ENCODE measurements around the gene HPS1.
A peak's percentile ranks its signal among the peaks of the same experiment; 100 is the strongest.

The HPS1 gene

DNA sequence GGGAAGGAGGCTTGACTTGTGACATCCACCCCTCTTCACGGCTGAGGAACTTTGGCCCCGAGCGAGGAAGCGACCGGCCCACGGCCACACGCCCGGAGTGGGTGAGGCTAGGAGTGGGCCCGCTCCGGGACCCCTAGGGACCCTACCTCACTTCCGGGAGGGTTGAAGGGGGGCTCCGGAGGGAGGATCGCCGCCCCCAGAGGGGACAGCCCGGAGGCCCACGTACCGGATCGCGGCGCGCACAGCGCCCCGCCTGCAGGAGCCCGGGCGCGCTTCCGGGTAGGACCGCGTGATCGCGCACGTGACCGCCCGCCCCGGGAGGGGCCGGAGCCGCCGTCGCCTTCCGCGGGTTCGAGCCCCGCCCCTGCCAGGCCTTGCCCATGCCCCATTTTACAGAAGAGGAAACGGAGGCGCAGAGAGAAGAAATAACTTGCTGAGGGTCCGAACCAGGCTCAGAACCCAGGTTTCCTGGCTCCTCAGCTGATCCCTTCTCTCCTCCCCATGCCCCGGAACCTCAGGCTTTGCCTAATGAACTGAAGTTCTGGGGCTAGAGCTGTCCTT lies at the start of gene HPS1:
Gene HPS1, minus strand, starts transcription at position 275 of the 561 bp plus-strand sequence. CDS start 3,695 bp downstream, outside the sequence.
- peak; percentile 45 to 71 for DNase-seq (ENCODE audit: low read depth in 2 of 2)

DNA sequence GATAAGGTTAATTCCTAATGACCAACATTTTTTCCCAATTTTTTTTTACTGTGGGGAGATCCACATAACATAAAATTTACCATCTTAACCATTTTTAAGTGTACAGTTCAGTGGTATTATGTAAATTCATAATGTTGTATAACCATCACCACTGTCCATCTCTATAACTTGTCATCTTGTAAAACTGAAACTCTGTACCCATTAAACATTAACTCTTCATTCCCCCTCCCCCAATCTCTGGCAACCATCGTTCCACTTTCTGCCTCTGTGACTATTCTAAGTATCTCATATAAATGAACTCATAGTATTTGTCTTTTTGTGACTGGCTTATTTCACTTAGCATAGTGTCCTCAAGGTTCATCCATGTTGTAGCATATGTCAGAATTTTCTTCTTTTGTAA lies 46.0 kb upstream of the HPS1 start:
- no peak for DNase-seq (ENCODE audit: low read depth in 2 of 2)

- no peak for DNase-seq (ENCODE audit: low read depth in 2 of 2)
Observed at GRCh38 chr10:98489561-98490481, 43.1 kb upstream of the HPS1 start.

DNA sequence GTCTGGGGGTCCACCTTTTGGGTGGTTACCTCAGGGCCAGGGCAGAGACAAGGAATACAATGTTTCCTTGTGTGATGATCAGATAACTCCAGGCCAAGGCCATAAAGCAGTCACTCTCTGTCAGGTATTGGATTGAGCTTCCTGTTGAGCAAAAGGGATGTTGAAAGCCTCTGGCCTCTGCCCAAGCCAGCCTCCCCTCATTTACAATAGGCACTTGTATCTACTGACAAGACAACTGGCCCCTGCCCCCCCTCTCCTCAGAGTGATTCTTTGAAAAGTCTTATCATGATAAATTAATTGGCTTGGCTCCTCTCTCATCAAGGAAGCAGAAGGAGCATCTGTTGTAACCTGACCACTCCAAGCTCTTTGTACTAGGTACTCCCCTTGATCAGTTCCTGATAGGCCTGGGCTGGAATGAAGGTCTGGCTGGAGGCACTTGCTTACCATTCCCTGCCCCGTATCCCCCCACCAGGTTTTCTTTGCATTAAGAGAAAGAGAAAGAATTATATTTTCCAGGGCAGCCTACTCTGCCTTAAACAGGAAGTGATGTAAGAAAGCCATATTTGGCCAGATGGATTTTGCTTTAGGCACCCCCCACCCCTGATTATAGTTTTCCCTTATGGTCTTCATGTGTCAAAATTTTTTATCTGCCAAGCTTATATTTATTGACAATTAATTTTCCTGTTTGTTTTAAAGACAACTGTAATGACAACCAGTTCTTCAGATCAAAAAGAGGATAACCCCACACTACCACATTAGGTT lies 42.1 kb upstream of the HPS1 start:
- no peak for DNase-seq (ENCODE audit: low read depth in 2 of 2)

GRCh38 chr10:98487649-98488048 lies 40.9 kb upstream of the HPS1 start:
- DNase-seq (ENCODE audit: low read depth in 2 of 2): no peak

DNA sequence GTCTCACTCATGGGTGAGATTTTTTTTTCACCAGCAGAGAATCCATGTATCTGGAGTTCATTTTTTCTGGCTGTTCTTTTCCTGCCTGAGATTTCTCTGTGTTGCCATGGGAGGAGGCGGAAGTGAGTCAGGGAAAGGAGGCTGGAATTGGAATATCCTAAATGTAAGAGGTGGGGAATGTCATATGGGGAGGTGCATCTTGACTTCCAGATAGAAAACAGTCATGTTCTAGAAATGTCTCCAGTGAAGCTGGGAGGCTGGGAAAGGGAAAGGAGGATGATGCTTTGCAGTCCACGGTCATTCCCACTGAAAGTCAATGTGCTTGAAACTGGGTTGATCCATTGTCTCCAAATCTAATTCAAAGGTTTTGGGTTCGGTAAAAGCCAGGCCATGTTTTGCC lies 39.7 kb upstream of the HPS1 start:
- no peak for DNase-seq (ENCODE audit: low read depth in 2 of 2)

DNA sequence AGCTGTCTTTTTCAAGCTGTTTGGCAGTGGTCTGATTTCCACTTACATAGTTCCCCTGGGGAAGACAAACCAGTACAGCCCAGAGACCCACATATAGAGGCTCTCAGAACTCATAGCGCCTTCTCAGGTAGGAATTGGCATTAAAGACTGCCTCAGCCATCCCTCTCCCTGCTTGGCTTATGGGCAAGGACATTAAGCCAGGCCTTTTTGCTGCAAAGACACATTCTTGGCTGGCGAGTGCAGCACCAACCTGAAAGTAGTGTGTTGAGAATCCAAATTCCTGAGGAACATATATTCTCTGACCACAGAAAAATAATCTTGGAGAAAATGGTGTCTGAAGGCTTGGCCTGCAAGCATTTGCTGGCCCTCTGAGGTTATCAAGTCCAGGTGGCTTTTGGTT lies 39.2 kb upstream of the HPS1 start:
- no peak for DNase-seq (ENCODE audit: low read depth in 2 of 2)

DNA sequence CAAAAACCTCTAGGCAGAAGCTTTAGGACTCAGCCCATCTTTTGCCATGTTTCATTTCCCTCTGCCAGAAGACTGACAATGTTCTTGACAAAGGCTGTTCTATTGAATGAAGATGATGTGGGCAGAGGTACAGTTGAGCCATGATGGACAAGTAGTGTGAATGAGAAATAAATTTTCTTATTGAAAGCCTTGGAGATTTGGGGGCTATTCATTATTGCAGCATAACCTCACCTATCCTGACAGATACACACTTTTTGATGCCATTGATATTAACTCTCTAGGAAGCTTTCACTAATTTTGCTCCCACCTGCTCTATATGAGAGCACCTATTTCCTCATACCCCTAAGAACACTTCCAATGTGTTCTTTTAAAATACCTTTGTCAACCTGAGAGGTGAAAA lies 36.9 kb upstream of the HPS1 start:
- no peak for DNase-seq (ENCODE audit: low read depth in 2 of 2)

GRCh38 chr10:98482096-98482495 lies 35.4 kb upstream of the HPS1 start:
- DNase-seq (ENCODE audit: low read depth in 2 of 2): no peak

DNA sequence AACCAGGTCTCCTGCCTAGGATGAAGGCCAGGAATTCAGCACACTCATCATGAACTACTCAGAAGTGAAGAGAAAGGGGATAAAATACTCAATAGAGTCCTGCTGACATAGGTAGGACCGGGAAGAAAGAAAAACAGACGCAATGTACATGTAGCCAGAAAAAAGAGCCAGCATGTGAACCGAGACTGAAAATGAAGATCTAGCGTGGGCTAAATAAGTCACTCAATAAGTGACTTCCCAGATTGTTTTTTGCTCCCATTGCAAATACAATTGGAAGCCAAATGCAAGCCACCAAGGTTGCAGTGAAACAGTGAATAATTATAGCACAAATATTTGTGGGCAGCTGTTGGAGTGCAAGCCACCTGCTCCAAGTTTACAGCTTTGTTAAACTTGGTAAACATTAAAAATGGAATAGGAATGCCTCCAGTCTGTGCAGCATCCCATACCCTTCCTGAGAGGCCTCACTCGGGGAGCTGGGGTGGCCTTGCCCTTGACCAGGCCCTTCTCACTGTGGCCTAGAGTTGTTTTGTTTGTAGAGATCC lies 34.7 kb upstream of the HPS1 start:
- no peak for DNase-seq (ENCODE audit: low read depth in 2 of 2)

GRCh38 chr10:98478430-98479222 lies 31.9 kb upstream of the HPS1 start:
- DNase-seq (ENCODE audit: low read depth in 2 of 2): no peak

GRCh38 chr10:98477861-98478260 lies 31.1 kb upstream of the HPS1 start:
- DNase-seq (ENCODE audit: low read depth in 2 of 2): no peak

DNA sequence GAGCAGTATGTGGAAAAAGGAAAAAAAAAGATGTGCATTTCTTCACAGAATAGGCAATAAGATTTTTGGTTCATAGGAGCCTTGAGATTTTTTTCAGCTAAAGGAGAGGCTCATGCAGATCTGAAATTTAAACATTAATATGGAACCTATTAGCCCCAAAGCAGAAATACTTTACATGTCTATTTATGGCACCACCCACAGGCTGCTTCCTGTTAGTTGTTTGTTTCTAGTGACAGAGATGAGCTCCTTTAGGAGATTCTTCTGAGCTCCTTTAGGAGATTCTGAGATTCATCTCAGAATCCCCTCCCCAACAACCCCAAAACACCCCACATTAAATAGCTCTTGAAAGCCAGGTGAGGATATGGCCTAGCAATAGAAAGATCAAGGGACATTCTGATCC lies 27.9 kb upstream of the HPS1 start:
- no peak for DNase-seq (ENCODE audit: low read depth in 2 of 2)

- no peak for DNase-seq (ENCODE audit: low read depth in 2 of 2)
Observed at GRCh38 chr10:98472196-98472595, 25.5 kb upstream of the HPS1 start.

GRCh38 chr10:98470850-98471249 lies 24.1 kb upstream of the HPS1 start:
- no peak for DNase-seq (ENCODE audit: low read depth in 2 of 2)

DNA sequence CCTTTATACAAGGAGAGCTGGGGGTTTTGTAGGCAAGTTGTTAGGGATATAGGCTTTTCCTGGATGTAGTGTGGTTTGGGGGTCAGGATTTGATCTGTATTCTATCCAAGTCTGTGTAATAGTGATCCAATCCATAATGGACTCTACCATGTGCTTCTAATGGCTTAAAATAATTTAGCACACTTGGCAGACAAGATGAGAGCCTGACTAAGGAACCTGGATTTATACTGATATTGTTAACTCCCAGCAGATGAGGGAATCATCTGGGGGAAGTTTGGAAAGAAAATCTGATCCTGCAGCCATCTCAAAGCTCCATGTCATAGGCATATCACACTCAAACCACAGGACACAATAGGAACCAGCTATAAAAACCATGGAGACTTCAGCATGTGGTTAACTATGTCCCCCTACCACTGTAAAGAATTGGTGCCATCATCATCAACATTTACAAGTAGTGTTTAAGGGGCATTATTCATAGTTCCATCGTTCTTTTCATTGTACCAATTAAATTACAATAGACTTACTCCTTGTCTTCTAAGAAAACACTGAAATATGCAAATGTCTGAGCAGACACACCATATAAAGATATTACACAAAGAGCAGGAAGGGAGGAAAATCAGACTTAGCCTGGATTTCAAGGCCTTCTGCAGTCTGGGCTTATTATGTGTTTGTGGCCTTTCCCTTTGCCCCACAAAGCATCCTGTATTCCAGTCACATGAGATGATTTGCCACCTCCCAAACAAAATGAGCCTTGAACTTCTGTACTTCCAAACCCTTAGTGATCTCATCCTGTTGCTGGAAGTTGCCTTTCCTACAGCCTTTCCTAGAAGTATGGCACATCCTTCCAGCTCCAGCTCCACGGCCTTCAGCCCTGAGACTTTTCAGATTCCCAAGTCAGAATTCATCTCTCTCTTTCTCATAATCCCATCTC lies 22.5 kb upstream of the HPS1 start:
- DNase-seq (ENCODE audit: low read depth in 2 of 2): no peak

- no peak for DNase-seq (ENCODE audit: low read depth in 2 of 2)
Observed at GRCh38 chr10:98467506-98468318, 21.0 kb upstream of the HPS1 start.

- no peak for DNase-seq (ENCODE audit: low read depth in 2 of 2)
Observed at GRCh38 chr10:98466861-98467505, 20.2 kb upstream of the HPS1 start.

DNA sequence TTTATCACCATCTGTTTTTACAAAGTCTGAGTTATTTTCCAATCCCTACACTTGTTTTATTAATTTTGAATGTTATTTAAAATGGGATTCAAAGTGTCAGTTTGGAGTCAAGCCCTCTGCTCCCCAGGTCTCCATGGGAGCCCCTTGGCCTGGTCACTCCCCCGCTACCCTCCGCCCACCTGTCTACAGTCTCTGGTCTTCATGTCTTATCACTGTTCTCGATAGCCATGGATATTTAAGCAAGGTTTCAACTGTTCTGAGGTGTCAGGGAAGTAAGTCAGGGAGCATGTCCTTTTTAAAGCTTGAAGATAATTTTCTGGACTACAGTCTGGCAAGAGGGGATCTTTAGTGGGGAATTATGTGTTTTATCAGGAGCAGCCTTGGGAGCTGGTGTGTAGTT lies 19.1 kb upstream of the HPS1 start:
- DNase-seq (ENCODE audit: low read depth in 2 of 2): no peak
